HTR-8/SVneo (cell line): ENCODE measurements around the gene UNC5B.
A peak's percentile ranks its signal among the peaks of the same experiment; 100 is the strongest.

ENCODE experiments used
- DNase-seq: peaks from one replicate; pipeline ENCODE4 v3.0.0; 2011; ENCODE audit warnings: low spot score, mixed read lengths; ENCODE audit not compliant: insufficient read length
- FAIRE-seq: peaks from 2 replicates; lab custom pipeline; 2011; peaks lifted over from hg19 to GRCh38; lab: Jason Lieb, UNC

Gene UNC5B

DNA sequence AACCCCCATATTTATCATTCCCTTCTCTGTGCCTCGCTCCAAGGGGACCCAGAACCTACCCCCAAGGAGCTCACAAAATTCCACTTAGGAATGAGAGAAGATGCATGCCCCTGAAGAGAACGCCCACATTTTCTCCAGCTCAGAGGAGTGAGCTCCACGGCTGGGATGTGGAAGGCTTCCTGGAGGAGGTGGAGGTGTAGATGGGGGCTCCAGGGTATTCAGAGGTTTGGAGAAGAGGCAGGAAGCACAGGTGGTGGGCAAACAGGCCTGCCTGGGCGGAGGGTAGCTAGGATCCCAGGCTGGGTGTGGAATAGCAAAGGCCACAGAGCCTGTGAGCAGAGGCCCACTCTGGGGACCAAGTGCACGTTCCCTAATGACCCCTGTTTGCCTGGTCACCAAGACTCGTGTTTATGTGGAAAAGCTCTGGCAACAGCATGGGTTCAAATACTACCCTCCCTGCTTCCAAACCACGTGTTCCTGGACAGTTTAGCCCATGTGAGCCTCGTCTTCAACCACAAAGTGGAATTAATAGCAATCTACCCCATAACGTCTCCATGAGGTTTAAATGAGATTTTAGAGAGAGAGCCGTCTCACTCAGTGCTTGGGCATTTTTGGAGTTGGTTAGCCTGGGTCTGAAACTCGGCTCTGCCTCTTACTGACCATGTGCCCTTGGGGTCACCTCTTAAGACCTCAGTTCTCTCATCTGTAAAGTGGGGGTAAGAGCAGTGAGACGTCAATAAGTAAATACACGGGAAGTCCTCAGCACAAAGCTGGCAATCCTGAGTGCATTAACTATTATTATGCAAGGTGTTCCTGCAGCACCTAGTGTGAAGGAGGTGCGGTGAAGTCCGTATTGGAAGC is 24.7 kb downstream of the UNC5B start:
- no peak for DNase-seq
- no peak for FAIRE-seq

DNA sequence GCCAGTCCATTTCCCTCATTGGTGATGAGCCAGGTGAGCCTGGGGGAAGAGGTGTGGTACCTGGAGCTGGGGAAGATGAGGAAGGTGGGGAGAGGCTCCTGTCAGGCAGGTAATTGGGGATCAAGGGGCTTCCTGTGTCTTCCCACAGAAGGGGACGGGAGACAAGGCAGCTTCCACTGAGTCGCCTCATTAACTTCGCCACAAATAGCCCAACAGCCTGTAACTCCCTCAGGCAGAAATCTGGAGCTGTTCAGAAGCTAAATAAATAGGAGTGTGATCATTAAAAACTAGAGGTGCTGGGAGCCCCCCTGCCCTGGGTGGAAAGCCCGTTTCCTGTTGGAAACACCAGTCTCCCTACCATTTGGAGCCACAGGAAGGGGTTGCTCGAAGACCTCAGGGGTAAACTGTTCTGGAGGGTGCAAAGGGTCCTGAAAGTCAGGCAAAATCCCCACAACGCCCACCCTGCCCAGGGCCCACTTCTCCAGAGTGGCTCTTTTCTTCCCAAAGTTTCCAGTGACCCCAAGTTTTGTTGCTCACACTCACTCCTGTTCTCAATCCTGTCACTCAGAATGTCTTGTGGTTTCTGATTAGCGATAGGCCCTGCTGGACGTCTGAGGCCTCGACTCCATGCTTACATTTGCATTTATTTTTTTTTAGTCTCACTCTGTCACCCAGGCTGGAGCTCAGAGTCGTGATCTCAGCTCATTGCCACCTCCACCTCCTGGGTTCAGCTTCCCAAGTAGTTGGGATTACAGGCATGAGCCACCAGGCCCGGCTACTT is 25.7 kb downstream of the UNC5B start:
- DNase-seq (no peak), FAIRE-seq (no peak)

GRCh38 chr10:71238626-71239025 is 26.3 kb downstream of the UNC5B start:
- FAIRE-seq: no peak
- DNase-seq: no peak

GRCh38 chr10:71239131-71239915 is 27.0 kb downstream of the UNC5B start:
- FAIRE-seq: no peak

GRCh38 chr10:71239946-71240795 is 27.8 kb downstream of the UNC5B start:
- DNase-seq: no peak

More at GRCh38 chr10:71239131-71239915, 27.0 kb downstream of the UNC5B start:
- DNase-seq: no peak

GRCh38 chr10:71241114-71241829 is 28.9 kb downstream of the UNC5B start:
- no peak for FAIRE-seq
- DNase-seq: no peak

More at GRCh38 chr10:71239946-71240795, 27.8 kb downstream of the UNC5B start:
- no peak for FAIRE-seq

DNA sequence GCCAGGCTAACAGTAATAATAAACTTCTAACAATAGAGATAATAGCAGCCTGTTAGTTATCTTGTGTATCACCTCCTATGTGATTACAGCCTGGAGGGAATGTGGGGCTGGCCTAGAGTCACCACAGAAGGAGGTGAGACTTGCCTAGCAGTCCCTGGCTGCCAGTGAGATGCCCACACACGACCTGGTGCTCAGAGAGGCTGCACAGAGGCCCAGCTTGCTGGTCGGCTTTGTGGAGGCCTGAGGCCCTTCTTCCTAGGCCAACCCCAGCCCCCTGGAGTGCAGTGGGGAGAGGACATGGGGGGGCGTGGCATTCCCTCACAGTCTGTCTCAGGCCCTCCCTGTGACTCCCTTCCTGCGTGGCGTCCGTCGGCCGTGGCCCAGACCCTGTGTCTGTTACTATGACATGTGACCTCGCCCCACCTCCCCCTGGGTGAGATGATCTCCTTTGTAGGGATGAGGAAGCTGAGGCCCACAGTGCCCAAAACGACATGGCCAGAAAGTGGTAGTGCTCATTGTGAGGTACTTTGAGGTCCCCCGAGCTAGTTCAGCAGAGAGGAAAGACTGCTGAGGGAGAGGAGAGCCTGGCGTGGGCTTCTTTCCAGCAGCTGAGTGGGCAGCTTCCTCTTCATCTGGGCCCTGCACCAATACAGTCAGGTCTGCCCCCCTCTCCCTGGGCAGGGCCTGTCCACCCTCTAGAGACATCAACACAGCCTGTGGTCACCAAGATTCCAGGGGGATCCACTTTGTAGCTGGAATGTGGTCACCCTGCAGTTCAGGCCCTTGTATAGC is 29.7 kb downstream of the UNC5B start:
- FAIRE-seq (no peak), DNase-seq (no peak)

DNA sequence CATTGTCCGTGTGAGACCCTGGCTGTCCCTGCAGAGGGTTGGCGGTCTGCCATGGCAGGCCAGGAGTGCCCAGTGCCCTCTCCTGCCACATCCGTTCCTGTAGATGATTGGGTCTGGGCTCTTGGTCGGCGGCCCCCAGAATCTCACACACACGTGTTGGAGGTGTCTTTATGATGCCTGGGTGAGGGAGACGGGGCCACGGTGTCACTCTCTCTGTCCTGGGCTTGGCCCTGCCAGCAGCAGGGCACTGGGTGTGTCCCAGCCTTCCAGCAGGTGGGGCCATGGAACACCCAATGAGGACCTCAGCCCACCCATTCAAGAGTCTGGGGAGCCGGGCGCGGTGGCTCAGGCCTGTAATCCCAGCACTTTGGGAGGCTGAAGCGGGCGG is 30.2 kb downstream of the UNC5B start:
- DNase-seq (no peak), FAIRE-seq (no peak)

DNA sequence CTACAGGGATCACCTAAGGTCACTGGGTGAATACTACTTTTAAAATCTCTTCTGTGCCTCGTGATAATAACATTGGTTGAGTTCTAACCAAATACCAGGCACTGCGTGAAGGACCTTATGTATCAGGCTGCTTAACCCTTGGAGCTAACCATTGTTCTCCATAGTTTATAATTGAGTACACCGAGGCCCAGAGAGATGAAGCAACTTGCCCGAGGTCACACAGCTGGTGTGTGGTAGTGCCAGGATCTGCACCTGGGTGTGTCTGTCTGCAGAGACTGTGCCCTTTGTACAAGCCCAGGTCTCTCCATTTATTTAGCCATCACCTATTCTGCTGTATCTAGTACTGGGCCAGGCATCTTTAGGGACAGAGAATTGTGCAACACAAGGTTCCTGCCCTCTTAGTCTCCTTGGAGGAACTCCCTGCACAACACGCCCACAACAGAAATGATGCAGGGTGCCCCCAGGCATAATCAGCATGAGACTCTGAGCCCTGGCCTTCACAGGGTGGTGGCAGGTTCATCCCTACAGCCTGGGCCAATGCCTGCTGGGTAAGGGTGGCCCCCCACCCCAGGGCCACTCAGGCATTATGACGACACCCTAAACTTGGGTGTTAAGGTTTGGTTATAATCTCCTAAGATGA is 31.5 kb downstream of the UNC5B start:
- FAIRE-seq: peak; percentile 28
- DNase-seq: no peak

GRCh38 chr10:71244431-71245419 is 32.4 kb downstream of the UNC5B start:
- no peak for DNase-seq
- FAIRE-seq: no peak

GRCh38 chr10:71245420-71246325 is 33.3 kb downstream of the UNC5B start:
- DNase-seq (no peak), FAIRE-seq (no peak)

DNA sequence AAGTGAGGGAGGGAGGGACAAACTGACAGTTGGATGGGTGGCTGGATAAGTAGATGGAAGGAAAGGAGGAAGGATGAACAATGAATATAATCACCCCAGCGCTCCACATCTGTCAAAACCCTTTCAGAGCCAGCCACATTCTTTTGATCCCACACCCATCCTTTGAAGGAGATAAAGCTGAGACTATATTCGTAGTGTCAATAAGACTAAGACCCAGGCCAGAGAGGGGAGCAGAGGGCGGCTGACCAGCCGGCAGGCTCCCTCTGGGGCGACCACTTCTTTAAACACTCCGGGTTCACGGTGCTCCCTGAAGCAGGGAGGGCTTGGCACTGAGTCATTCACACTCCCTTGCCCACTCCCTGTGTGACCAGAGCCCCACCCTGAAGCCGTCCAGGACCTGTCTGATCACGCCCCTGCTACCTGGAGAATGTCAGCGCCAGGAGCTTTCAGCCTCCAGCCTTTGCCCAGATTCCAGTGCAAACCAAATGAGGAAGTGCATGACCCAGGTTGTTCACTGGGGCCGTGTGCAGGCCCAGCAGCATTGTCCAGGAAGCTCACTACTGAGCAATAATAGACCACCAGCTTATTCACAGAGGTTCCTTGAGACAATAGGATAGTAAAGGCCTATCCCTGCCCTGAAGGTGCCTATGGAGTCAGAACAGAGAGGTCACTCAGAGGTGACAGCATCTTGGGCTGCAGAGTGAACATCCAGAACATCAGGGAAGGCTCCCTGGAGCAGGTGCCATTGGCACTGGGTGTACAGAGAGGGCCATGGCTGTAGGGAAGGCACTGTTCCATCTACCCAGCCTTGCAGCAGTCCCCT is 34.4 kb downstream of the UNC5B start:
- DNase-seq (peak; percentile 30), FAIRE-seq (no peak)

- FAIRE-seq (no peak), DNase-seq (no peak)
Observed at GRCh38 chr10:71247414-71247705, 35.0 kb downstream of the UNC5B start.

DNA sequence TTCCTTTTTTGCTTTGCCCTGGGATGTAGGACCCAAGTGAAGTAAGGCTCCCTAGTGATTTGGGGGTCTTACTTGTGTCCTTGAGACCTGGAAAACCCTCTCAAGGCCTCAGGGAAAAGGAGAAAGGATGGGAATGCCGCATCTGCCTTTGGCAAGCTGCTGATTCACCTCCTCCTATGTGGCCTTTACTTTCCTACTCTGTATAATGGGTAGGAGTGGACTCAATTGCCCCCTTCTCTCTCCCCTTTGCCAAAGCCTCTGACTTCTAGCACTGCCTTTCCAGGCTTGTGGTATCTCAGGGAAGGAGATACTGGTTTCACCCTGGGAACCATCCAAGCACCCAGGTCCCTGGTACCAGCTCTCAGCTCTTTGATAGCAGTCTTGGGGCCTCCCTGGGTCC is 35.4 kb downstream of the UNC5B start:
- DNase-seq: no peak
- FAIRE-seq: no peak

GRCh38 chr10:71248210-71248609 is 35.8 kb downstream of the UNC5B start:
- DNase-seq (no peak), FAIRE-seq (no peak)
